IMR-90 (cell line): ENCODE measurements around the gene PDZD7. TPM values are rescaled to one million over a fixed set of nuclear protein-coding genes. Genes with fewer than 3 reads are reported as not detected.

Experiments used
- ATAC-seq: fragments of 200-7000 bp; cut with Tn5 transposase; 2 replicates; pipeline ENCODE4 v1.9.1; 2020; ENCODE audit warnings: low read depth, mild to moderate bottlenecking, moderate library complexity
- BruUV-seq: library from RNA; stranded (reverse); fragments of 400-500 nt; replicated peaks from 2 replicates; lab custom pipeline; 2021; lab: Mats Ljungman, UMichigan
- CTCF ChIA-PET: fragments of 300-600 bp; formaldehyde crosslinking; extraction: SDS; loops from one replicate; lab custom pipeline; 2021; ENCODE audit warnings: antibody characterized with exemption; lab: Yijun Ruan, JAX
- POLR2A ChIA-PET: fragments of 300-600 bp; sonication (Branson Sonifier 250); formaldehyde crosslinking; loops from one replicate; lab custom pipeline; 2022; ENCODE audit warnings: antibody characterized with exemption; ENCODE audit not compliant: unreplicated experiment; lab: Charles Lee
- DNase-seq: peaks from one replicate; pipeline ENCODE4 v3.0.0; 2013
- H2AFZ ChIP-seq: replicated peaks from 2 replicates; pipeline ENCODE3; 2013; ENCODE audit warnings: low read length, mild to moderate bottlenecking; ENCODE audit not compliant: poor library complexity
- H2AK5ac ChIP-seq: 2 replicates; pipeline ENCODE4 v1.6.1; 2013; ENCODE audit warnings: low read depth, low read length, inconsistent platforms
- H2AK9ac ChIP-seq: replicated peaks from 2 replicates; pipeline ENCODE3; 2013; ENCODE audit warnings: mild to moderate bottlenecking, low read depth, low read length, moderate library complexity; ENCODE audit not compliant: poor library complexity
- H2BK120ac ChIP-seq: 2 replicates; pipeline ENCODE4 v1.6.1; 2013; ENCODE audit warnings: low read depth, low read length, inconsistent platforms
- H2BK15ac ChIP-seq: 3 replicates; pipeline ENCODE4 v1.6.1; 2013; ENCODE audit warnings: low read depth, low read length, inconsistent platforms
- H2BK20ac ChIP-seq: 2 replicates; pipeline ENCODE4 v1.6.1; 2013; ENCODE audit warnings: low read depth, mild to moderate bottlenecking, inconsistent platforms, low read length, moderate library complexity
- H2BK5ac ChIP-seq: 2 replicates; pipeline ENCODE4 v1.6.1; 2013; ENCODE audit warnings: mild to moderate bottlenecking, low read depth, low read length, inconsistent platforms; ENCODE audit not compliant: poor library complexity, severe bottlenecking
- H3K14ac ChIP-seq: replicated peaks from 2 replicates; pipeline ENCODE4 v1.6.1; 2013; ENCODE audit warnings: low read depth, low read length, inconsistent platforms
- H3K18ac ChIP-seq: 2 replicates; pipeline ENCODE4 v1.6.1; 2013; ENCODE audit warnings: low read depth, low read length, control low read depth
- H3K23ac ChIP-seq: 2 replicates; pipeline ENCODE4 v1.6.1; 2013; ENCODE audit warnings: low read depth, low read length, inconsistent platforms
- H3K27ac ChIP-seq: 2 replicates; pipeline ENCODE4 v1.5.1; 2013; ENCODE audit warnings: mild to moderate bottlenecking, control low read depth, low read length; ENCODE audit not compliant: insufficient read depth
- H3K27me3 ChIP-seq: 2 replicates; pipeline ENCODE4 v1.6.1; 2013; ENCODE audit warnings: low read length; ENCODE audit not compliant: control insufficient read depth, insufficient read depth
- H3K36me3 ChIP-seq: 2 replicates; pipeline ENCODE4 v1.6.1; 2013; ENCODE audit warnings: low read length, mixed read lengths; ENCODE audit not compliant: control insufficient read depth, insufficient read depth
- H3K4ac ChIP-seq: 2 replicates; pipeline ENCODE4 v1.6.1; 2013; ENCODE audit warnings: low read depth, low read length, inconsistent platforms
- H3K4me1 ChIP-seq: 2 replicates; pipeline ENCODE4 v1.6.1; 2013; ENCODE audit warnings: low read length, mixed read lengths; ENCODE audit not compliant: control insufficient read depth, insufficient read depth
- H3K4me2 ChIP-seq: 2 replicates; pipeline ENCODE4 v1.6.1; 2013; ENCODE audit warnings: low read depth, mild to moderate bottlenecking, control low read depth, low read length, moderate library complexity
- H3K4me3 ChIP-seq: 2 replicates; pipeline ENCODE4 v1.5.1; 2013; ENCODE audit warnings: low read depth, mild to moderate bottlenecking, control low read depth, low read length, moderate library complexity; ENCODE audit not compliant: insufficient read depth
- H3K56ac ChIP-seq: 2 replicates; pipeline ENCODE4 v1.6.1; 2013; ENCODE audit warnings: low read length, inconsistent platforms; ENCODE audit not compliant: insufficient read depth; ENCODE audit errors: extremely low read depth
- H3K79me1 ChIP-seq, 2 experiments: 2 replicates each; pipeline ENCODE4 v1.6.1; 2013; ENCODE audit warnings: low read length in 2 of 2, inconsistent platforms in 1 of 2, low read depth in 1 of 2
- H3K9ac ChIP-seq: 2 replicates; pipeline ENCODE4 v1.6.1; 2013; ENCODE audit warnings: low read depth, low read length, control low read depth
- H3K9me1 ChIP-seq: 2 replicates; pipeline ENCODE4 v1.6.1; 2013; ENCODE audit warnings: low read length, inconsistent platforms; ENCODE audit not compliant: insufficient read depth
- H3K9me3 ChIP-seq: 2 replicates; pipeline ENCODE4 v1.6.1; 2013; ENCODE audit warnings: low read length; ENCODE audit not compliant: control insufficient read depth, insufficient read depth
- H4K20me1 ChIP-seq: 2 replicates; pipeline ENCODE4 v1.6.1; 2013; ENCODE audit warnings: low read length, inconsistent platforms; ENCODE audit not compliant: insufficient read depth
- H4K5ac ChIP-seq: 2 replicates; pipeline ENCODE4 v1.6.1; 2013; ENCODE audit warnings: mild to moderate bottlenecking, low read depth, low read length, control low read depth
- H4K8ac ChIP-seq, 2 experiments: 2 replicates each; pipeline ENCODE4 v1.6.1; 2013; ENCODE audit warnings: low read depth in 2 of 2, low read length in 2 of 2, control low read depth in 1 of 2, inconsistent platforms in 1 of 2
- H4K91ac ChIP-seq: 2 replicates; pipeline ENCODE4 v1.6.1; 2013; ENCODE audit warnings: low read depth, low read length, inconsistent platforms; ENCODE audit not compliant: insufficient read depth
- BHLHE40 ChIP-seq: fragments of 150-350 bp; IDR thresholded peaks from 2 replicates; pipeline ENCODE4 v1.6.1; 2016; ENCODE audit warnings: mild to moderate bottlenecking, low read depth, low read length
- CEBPB ChIP-seq: IDR thresholded peaks from 2 replicates; pipeline ENCODE4 v1.6.1; 2012; ENCODE audit warnings: low read depth, low read length, improper control_type of control experiment
- CHD1 ChIP-seq: IDR thresholded peaks from 2 replicates; pipeline ENCODE4 v1.6.1; 2012; ENCODE audit warnings: low read depth, low read length, improper control_type of control experiment
- ELK1 ChIP-seq: fragments of 150-350 bp; IDR thresholded peaks from 2 replicates; pipeline ENCODE4 v1.6.1; 2016; ENCODE audit warnings: low read depth, mild to moderate bottlenecking, low read length, moderate library complexity, borderline replicate concordance
- FOS ChIP-seq: fragments of 150-350 bp; IDR thresholded peaks from 2 replicates; pipeline ENCODE4 v1.6.1; 2016; ENCODE audit warnings: low read depth, low read length
- MAFK ChIP-seq: IDR thresholded peaks from 2 replicates; pipeline ENCODE4 v1.6.1; 2012; ENCODE audit warnings: low read depth, low read length, improper control_type of control experiment
- MAZ ChIP-seq: IDR thresholded peaks from 2 replicates; pipeline ENCODE4 v1.6.1; 2012; ENCODE audit warnings: low read depth, mild to moderate bottlenecking, low read length, improper control_type of control experiment, moderate library complexity, borderline replicate concordance
- MXI1 ChIP-seq: IDR thresholded peaks from 2 replicates; pipeline ENCODE4 v1.6.1; 2012; ENCODE audit warnings: low read depth, mild to moderate bottlenecking, low read length, moderate library complexity, borderline replicate concordance
- NFE2L2 ChIP-seq: fragments of 150-350 bp; IDR thresholded peaks from 2 replicates; pipeline ENCODE4 v1.6.1; 2016; ENCODE audit warnings: low read depth, mild to moderate bottlenecking, low read length
- POLR2A ChIP-seq: IDR thresholded peaks from 2 replicates; pipeline ENCODE4 v1.6.1; 2012; ENCODE audit warnings: mild to moderate bottlenecking, low read depth, low read length
- RAD21 ChIP-seq: IDR thresholded peaks from 2 replicates; pipeline ENCODE4 v1.6.1; 2012; ENCODE audit warnings: low read length, improper control_type of control experiment
- RCOR1 ChIP-seq: IDR thresholded peaks from 2 replicates; pipeline ENCODE4 v1.6.1; 2012; ENCODE audit warnings: mild to moderate bottlenecking, low read length, improper control_type of control experiment; ENCODE audit not compliant: insufficient replicate concordance
- RFX5 ChIP-seq: IDR thresholded peaks from 2 replicates; pipeline ENCODE4 v1.8.0; 2012; ENCODE audit warnings: low read depth, mild to moderate bottlenecking, low read length, moderate library complexity
- SMC3 ChIP-seq: fragments of 150-350 bp; IDR thresholded peaks from 2 replicates; pipeline ENCODE4 v1.6.1; 2016; ENCODE audit warnings: low read depth, mild to moderate bottlenecking, antibody characterized with exemption, low read length, moderate library complexity
- WGBS, 2 experiments: methylation state at CpG; one replicate each; pipeline versions ENCODE4 v1.1.5 to v1.1.7; 2013; ENCODE audit warnings: missing lambda C conversion rate in 2 of 2; ENCODE audit not compliant: insufficient read length in 1 of 2; ENCODE audit errors: extremely low coverage in 2 of 2; 5-methylcytosine and 5-hydroxymethylcytosine counted together
- dilution Hi-C: fragments of 300-500 bp; cut with HindIII; formaldehyde crosslinking; loops from one replicate; pipeline ENCODE4 v1.14.3; 2018; ENCODE audit warnings: low sequenced_read_pairs; ENCODE audit not compliant: unreplicated experiment
- in situ Hi-C: fragments of 300-500 bp; cut with MboI; formaldehyde crosslinking; loops from 3 replicates; pipeline ENCODE4 v1.14.3; 2019; ENCODE audit warnings: low sequenced_read_pairs, inconsistent platforms, mixed read lengths
- intact Hi-C: fragments of 100-400 bp; cut with micrococcal nuclease; formaldehyde crosslinking; loops from 2 replicates; pipeline ENCODE4 v1.10.0; 2022
- polyA plus RNA-seq, 3 experiments: library from polyadenylated mRNA; depleted of rRNA; stranded (reverse); fragments of >200 nt; gene quantifications; 2 replicates each; pipeline ENCODE4 v1.2.3, GENCODE V29; 2012; ENCODE audit warnings: low replicate concordance in 1 of 3
- total RNA-seq: library from RNA; depleted of rRNA; stranded (reverse); fragments of >200 nt; gene quantifications from 2 replicates; pipeline ENCODE4 v1.2.3, GENCODE V29; 2012
- TF ChIP-seq, protein P1 (sequence below): conservative IDR thresholded peaks from 2 replicates; pipeline ENCODE4 v1.5.1; 2012; ENCODE audit warnings: mild to moderate bottlenecking, low read depth, low read length, improper control_type of control experiment
- TF ChIP-seq, protein P2 (sequence below): fragments of 150-350 bp; IDR thresholded peaks from 2 replicates; pipeline ENCODE4 v1.6.1; 2017; ENCODE audit warnings: mild to moderate bottlenecking, antibody characterized with exemption, low read length, low read depth

Gene PDZD7
- total and polyA plus RNA-seq, 2 of the 4 experiments (the other 2 are of a cell fraction) = 0.90 to 1.5 TPM

DNA sequence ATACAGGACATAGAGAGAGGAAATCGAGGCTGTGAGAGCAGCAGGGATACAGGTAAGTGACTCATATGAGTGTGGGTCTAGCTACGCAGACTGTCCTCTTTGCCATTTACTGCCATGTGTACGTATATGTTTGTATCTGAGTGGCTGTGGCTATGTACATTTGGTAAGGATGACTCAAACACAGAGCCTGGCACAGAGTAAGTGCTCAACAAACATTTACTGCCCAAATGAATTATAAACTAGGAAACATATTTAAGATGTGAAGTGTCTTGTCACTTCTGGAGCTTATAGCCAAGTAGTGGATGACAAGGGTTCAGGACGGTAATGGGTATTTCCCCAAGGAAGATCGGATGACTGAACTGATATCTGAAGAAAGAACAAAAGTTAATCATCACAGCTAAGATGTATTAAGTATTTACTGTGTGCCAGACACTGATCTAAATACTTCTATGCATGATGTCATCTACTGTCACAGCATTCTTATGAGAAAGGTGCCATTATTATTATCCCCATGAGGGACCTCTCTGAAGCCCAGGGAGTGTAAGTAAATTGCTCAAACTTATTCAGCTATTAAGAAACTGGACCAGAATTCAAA lies 49.7 kb downstream of the PDZD7 start:
- Histone ChIP-seq H3K9ac (no peak overlapping the region), H2BK5ac (no peak overlapping the region), H3K4me2 (no peak overlapping the region), H3K36me3 (peaks cover 35% of the 10 kb centered on the region), H3K23ac (no peak overlapping the region), H3K4me3 (no peak overlapping the region), H3K27me3 (no peaks in the 10 kb centered on the region), H2BK20ac (no peak overlapping the region), H2BK120ac (no peak overlapping the region), H2AK5ac (no peak overlapping the region), H3K4ac (no peak overlapping the region), H4K91ac (no peak overlapping the region), H3K9me3 (no peaks in the 10 kb centered on the region), H3K18ac (no peak overlapping the region), H2AFZ (no peak overlapping the region), H3K9me1 (peaks cover 9% of the 10 kb centered on the region), H2AK9ac (no peak overlapping the region), H3K79me1 (peaks cover 12 to 22% of the 10 kb centered on the region in 2 experiments; a peak in 3 of 4 replicates), H3K27ac (no peak overlapping the region), H3K4me1 (no peaks in the 10 kb centered on the region), H4K20me1 (peaks cover 3% of the 10 kb centered on the region), H4K5ac (no peak overlapping the region), H4K8ac (no peak overlapping the region), H3K56ac (no peak overlapping the region), H2BK15ac (no peak overlapping the region), H3K14ac (no peak overlapping the region)
- POLR2A ChIA-PET = no interaction called here
- no peak for DNase-seq
- no TSS peak for BruUV-seq
- intact Hi-C loops = no loop called here
- no CpG with 5 or more reads among the region's 5 CpGs for WGBS, 2 experiments
- in situ Hi-C loops = no loop called here
- CTCF ChIA-PET = no interaction called here
- no peak for ATAC-seq
- dilution Hi-C loops = no loop called here
- TF ChIP-seq FOS (no peak), RCOR1 (no peak), CEBPB (no peak), NFE2L2 (no peak), CHD1 (no peak), MAZ (no peak), MXI1 (no peak), RFX5 (no peak), RAD21 (no peak), POLR2A (no peak), BHLHE40 (no peak), ELK1 (no peak), SMC3 (no peak), MAFK (no peak)
- TF ChIP-seq, protein P1, sequence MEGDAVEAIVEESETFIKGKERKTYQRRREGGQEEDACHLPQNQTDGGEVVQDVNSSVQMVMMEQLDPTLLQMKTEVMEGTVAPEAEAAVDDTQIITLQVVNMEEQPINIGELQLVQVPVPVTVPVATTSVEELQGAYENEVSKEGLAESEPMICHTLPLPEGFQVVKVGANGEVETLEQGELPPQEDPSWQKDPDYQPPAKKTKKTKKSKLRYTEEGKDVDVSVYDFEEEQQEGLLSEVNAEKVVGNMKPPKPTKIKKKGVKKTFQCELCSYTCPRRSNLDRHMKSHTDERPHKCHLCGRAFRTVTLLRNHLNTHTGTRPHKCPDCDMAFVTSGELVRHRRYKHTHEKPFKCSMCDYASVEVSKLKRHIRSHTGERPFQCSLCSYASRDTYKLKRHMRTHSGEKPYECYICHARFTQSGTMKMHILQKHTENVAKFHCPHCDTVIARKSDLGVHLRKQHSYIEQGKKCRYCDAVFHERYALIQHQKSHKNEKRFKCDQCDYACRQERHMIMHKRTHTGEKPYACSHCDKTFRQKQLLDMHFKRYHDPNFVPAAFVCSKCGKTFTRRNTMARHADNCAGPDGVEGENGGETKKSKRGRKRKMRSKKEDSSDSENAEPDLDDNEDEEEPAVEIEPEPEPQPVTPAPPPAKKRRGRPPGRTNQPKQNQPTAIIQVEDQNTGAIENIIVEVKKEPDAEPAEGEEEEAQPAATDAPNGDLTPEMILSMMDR = no peak
- TF ChIP-seq, protein P2, sequence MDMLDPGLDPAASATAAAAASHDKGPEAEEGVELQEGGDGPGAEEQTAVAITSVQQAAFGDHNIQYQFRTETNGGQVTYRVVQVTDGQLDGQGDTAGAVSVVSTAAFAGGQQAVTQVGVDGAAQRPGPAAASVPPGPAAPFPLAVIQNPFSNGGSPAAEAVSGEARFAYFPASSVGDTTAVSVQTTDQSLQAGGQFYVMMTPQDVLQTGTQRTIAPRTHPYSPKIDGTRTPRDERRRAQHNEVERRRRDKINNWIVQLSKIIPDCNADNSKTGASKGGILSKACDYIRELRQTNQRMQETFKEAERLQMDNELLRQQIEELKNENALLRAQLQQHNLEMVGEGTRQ = no peak
